ENCODE data around the gene TCEANC2.

Gene TCEANC2

DNA sequence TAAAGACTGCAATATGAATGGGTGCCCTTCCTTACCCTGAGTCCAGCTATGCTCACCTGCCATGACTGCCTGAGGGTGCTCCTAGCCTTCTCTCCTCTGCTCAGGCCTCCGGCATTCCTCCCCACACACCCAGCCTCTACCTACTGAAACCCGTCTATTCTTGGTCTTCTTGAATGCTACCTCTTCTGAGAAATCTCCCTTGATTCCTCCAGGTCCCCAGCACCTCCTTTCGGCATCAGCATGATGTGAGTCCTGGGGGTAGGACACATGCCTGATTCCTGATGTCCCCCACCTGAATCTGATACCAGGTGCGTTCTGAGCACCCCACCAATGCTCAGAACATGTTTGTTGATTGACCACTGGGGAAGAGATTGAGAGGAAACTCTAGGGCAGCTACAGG, 44.0 kb upstream of the TCEANC2 start:
- TF ChIP-seq, protein P1, sequence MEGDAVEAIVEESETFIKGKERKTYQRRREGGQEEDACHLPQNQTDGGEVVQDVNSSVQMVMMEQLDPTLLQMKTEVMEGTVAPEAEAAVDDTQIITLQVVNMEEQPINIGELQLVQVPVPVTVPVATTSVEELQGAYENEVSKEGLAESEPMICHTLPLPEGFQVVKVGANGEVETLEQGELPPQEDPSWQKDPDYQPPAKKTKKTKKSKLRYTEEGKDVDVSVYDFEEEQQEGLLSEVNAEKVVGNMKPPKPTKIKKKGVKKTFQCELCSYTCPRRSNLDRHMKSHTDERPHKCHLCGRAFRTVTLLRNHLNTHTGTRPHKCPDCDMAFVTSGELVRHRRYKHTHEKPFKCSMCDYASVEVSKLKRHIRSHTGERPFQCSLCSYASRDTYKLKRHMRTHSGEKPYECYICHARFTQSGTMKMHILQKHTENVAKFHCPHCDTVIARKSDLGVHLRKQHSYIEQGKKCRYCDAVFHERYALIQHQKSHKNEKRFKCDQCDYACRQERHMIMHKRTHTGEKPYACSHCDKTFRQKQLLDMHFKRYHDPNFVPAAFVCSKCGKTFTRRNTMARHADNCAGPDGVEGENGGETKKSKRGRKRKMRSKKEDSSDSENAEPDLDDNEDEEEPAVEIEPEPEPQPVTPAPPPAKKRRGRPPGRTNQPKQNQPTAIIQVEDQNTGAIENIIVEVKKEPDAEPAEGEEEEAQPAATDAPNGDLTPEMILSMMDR (IDR thresholded peaks at IDR 0.05; ENCODE audit: insufficient read depth, low read length, missing control alignments): no peak
- no peak overlapping the region for H3K4me3 ChIP-seq (ENCODE audit: low read depth, low read length)
- no peak for DNase-seq (ENCODE audit: low read depth, low spot score)
- ChIA-PET CTCF (no interaction called here), POLR2A (no interaction called here)

DNA sequence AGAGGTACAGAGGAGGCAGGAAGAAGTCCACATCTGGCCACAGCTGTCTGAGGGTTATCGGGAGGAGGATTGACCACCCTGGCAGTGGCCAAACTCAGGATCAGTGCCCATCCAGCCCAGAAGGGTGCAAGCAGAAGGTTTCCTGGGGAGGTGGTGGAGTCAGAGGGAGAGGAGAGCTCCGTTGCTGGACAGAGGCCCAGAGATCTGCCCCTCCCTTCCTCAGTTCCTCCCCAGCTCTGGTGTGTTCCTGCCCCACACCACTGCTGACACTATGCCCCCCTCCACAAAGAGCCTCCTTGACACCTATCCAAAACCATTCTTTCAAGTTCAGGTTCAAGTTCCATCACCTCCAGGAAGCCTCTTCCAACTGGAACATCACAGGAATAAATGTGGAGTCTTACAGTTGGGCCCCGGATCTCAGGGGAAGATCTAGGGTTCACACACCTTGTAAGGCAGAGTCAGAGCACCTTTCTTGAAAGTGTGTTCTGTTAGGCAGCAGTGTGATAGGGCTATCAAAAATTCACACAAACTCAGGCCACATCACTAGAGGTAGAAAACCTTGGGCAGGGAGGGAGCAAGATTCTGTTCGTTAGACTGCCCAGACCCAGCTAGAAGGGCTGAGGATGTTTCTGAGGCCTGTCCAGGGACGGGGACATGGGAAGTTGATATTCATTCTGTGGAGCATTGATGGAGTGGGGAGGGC, 42.8 kb upstream of the TCEANC2 start:
- TF ChIP-seq, protein P1 (IDR thresholded peaks at IDR 0.05; ENCODE audit: insufficient read depth, low read length, missing control alignments): no peak
- ChIA-PET CTCF (no interaction called here), POLR2A (no interaction called here)
- H3K4me3 ChIP-seq (ENCODE audit: low read depth, low read length): no peak overlapping the region
- no peak for DNase-seq (ENCODE audit: low read depth, low spot score)

DNA sequence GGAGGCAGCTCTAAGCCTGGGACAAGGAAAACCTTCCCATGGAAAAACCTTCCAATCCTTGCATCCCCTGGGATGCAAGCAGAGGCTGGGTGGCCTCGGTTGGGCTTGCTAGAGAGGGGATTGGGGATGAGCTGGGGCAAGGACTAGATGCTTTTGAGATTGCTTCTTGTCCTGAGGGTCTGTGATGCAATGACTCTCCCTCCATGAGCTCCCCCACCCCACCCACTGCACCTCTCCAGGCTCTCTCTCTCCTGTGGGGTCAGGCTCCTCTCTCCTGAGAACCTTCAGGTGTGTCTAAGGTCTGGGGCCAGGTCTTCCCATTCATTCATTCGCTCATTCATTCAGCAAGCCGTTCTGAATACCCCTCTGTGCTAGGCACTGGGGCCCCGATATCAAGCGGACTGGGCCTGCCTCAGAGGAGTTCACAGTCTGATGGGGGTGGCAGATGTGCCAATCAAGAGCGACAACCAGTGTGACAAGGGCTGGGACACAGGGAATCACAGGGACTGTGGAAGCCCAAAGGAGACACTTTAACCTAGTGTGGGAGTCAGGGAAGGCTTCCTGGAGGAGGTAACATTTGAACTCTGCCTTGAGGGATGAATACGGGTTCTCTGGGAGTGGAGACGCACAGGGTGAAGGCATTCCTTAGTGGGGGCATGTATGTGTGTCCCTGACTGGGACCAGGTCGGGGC, 41.9 kb upstream of the TCEANC2 start:
- CTCF ChIA-PET: no interaction called here
- TF ChIP-seq, protein P1 (IDR thresholded peaks at IDR 0.05; ENCODE audit: insufficient read depth, low read length, missing control alignments): no peak
- no peak overlapping the region for H3K4me3 ChIP-seq (ENCODE audit: low read depth, low read length)
- DNase-seq (ENCODE audit: low read depth, low spot score): no peak
- POLR2A ChIA-PET: no interaction called here

DNA sequence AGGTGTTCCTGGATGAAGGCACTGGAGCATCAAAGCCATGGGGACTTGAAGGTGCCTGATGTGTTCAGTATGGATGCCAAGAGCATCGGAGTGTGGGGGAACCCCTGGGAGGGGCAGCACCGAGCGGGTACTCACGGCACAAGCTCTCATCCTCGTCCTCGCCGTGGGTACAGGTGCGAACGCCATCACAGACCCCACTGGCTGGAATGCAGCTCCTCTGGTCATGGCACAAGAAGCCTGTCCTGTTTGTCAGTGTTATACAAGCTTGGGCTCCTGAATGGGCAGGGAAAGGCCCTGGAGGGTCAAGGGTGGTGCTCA, 41.4 kb upstream of the TCEANC2 start:
- no peak overlapping the region for H3K4me3 ChIP-seq (ENCODE audit: low read depth, low read length)
- TF ChIP-seq, protein P1 (IDR thresholded peaks at IDR 0.05; ENCODE audit: insufficient read depth, low read length, missing control alignments): no peak
- DNase-seq (ENCODE audit: low read depth, low spot score): no peak
- POLR2A ChIA-PET: no interaction called here
- CTCF ChIA-PET: no interaction called here

DNA sequence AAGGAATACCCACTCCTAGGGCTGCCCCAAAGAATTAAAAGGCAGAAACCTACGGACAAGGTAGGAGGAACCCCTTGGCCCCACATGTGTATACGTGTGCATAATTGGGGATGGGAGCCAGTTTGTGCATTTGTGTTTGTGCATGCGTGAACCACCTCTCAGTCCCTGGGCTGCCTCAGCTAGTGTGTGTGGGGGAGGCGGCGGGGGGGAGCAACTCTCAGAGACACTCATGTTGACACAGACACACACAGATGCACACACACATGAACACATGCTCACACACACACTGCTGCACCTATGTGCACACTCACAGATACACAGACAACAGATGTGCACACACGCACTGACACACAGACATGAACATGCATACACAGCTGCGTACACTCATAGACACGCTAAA, 40.5 kb upstream of the TCEANC2 start:
- TF ChIP-seq, protein P1 (IDR thresholded peaks at IDR 0.05; ENCODE audit: insufficient read depth, low read length, missing control alignments): no peak
- DNase-seq (ENCODE audit: low read depth, low spot score): no peak
- CTCF ChIA-PET: no interaction called here
- POLR2A ChIA-PET: no interaction called here
- no peak overlapping the region for H3K4me3 ChIP-seq (ENCODE audit: low read depth, low read length)

DNA sequence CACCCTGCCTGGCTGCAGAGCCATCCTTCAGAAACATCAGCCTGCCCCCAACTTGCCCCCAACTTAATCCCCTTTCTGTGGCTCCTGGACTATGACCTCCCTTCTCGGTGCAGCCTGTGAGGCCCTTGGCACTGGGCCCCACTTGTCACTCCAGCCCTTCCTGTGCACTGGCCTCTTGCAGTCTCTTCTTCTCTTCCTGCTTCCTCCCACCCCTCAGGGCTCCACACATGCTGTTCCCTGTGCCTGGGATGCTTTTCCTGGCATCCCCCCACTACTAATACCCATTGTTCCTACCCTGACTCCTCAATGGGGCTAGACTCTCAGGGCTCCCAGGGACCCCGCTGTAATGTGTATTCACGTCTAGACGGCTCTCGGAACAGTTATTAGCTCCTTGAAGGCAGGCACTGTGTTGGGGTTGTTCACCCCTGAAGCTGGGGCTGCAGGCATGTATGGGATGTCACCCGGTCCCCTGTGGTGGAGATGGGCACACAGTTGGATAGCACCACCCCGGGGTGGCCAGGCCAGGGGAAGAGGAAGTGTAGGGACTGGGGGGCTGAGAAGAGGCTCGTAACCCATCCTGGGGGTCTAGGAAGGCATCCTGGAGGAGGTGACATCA, 39.9 kb upstream of the TCEANC2 start:
- DNase-seq (ENCODE audit: low read depth, low spot score): no peak
- CTCF ChIA-PET: no interaction called here
- TF ChIP-seq, protein P1 (IDR thresholded peaks at IDR 0.05; ENCODE audit: insufficient read depth, low read length, missing control alignments): no peak
- no peak overlapping the region for H3K4me3 ChIP-seq (ENCODE audit: low read depth, low read length)
- POLR2A ChIA-PET: no interaction called here
